ENCODE data around the gene GAP43.
"Not testable (repeated sequence)": the region's sequence is repeated elsewhere in the genome, so short reads cannot be mapped to it uniquely, and the experiment has no call there.

Gene GAP43

DNA sequence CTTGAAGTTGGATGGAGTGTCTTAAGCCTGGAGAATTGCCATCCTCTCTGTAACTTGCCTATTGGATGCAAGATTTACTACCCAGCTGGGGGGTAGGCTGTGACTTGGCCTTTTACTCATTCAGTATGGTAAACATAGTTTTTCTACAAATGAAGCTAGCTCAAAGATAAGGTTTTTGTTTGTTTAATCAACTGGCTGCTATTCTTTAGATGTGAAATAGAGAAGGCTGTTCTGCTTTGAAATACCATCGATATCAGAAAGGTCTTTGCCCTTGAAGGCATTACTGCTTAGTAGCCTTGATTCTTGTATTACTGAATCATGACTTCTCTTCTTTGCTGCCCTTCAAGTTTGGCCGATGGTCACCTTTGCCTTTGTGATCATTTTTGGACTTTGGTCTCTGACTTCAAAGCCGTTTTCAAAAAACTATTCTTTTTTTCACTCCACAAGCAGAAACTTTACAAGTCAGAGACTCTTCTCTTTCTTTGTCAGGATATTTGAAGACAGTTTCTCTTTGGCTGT lies 83.1 kb downstream of the GAP43 start:
- no peak for TF ChIP-seq TAF1 (IDR thresholded peaks at IDR 0.05; ENCODE audit: borderline replicate concordance, low read depth, low read length)
- no peak for TF ChIP-seq POLR2AphosphoS5 (IDR thresholded peaks at IDR 0.05; ENCODE audit: low read depth, low read length)
- no peak for TF ChIP-seq POLR2A (IDR thresholded peaks at IDR 0.05; ENCODE audit: low read depth, low read length)
- FAIRE-seq (no peak), DNase-seq (ENCODE audit: insufficient read length) (no peak)

GRCh38 chr3:115708540-115708939 lies 85.2 kb downstream of the GAP43 start:
- FAIRE-seq (no peak), DNase-seq (ENCODE audit: insufficient read length) (no peak)
- TF ChIP-seq TAF1 (IDR thresholded peaks at IDR 0.05; ENCODE audit: borderline replicate concordance, low read depth, low read length), result no peak
- no peak for TF ChIP-seq POLR2AphosphoS5 (IDR thresholded peaks at IDR 0.05; ENCODE audit: low read depth, low read length)
- TF ChIP-seq POLR2A (IDR thresholded peaks at IDR 0.05; ENCODE audit: low read depth, low read length), result no peak

- no peak for FAIRE-seq
- TF ChIP-seq POLR2AphosphoS5 (IDR thresholded peaks at IDR 0.05; ENCODE audit: low read depth, low read length), result no peak
- TF ChIP-seq TAF1 (IDR thresholded peaks at IDR 0.05; ENCODE audit: borderline replicate concordance, low read depth, low read length), result no peak
- no peak for TF ChIP-seq POLR2A (IDR thresholded peaks at IDR 0.05; ENCODE audit: low read depth, low read length)
- DNase-seq (ENCODE audit: insufficient read length), result no peak
These were observed 85.8 kb downstream of the GAP43 start for GRCh38 chr3:115709093-115709492.

- no peak for TF ChIP-seq POLR2AphosphoS5 (IDR thresholded peaks at IDR 0.05; ENCODE audit: low read depth, low read length)
- TF ChIP-seq TAF1 (IDR thresholded peaks at IDR 0.05; ENCODE audit: borderline replicate concordance, low read depth, low read length), result no peak
- no peak for TF ChIP-seq POLR2A (IDR thresholded peaks at IDR 0.05; ENCODE audit: low read depth, low read length)
- no peak for FAIRE-seq
- DNase-seq (ENCODE audit: insufficient read length), result no peak
These were observed 86.6 kb downstream of the GAP43 start for GRCh38 chr3:115709931-115710330.

DNA sequence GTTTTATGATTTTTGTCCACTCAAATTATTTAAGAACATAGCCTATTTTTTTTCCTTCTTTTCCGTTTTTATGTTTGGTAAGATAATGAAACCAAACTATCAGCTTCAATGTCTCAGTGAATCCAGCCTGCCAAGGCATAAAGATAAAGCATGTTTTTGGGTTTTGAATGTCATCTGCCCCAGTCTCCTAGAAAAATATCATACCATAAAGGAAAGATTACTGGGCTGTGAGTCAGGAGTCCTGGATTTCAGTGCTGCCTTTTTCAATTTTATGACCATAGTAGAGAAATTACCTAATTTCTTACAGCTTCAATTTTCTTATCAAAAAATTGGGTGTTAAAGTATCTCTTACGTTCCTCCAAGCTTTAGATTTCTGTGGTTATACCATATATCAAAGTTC lies 87.5 kb downstream of the GAP43 start:
- DNase-seq (ENCODE audit: insufficient read length) (no peak), FAIRE-seq (no peak)
- TF ChIP-seq TAF1 (IDR thresholded peaks at IDR 0.05; ENCODE audit: borderline replicate concordance, low read depth, low read length), result no peak
- TF ChIP-seq POLR2AphosphoS5 (IDR thresholded peaks at IDR 0.05; ENCODE audit: low read depth, low read length), result no peak
- no peak for TF ChIP-seq POLR2A (IDR thresholded peaks at IDR 0.05; ENCODE audit: low read depth, low read length)

GRCh38 chr3:115712871-115713270 lies 89.6 kb downstream of the GAP43 start:
- no peak for DNase-seq (ENCODE audit: insufficient read length)
- no peak for FAIRE-seq
- TF ChIP-seq TAF1 (IDR thresholded peaks at IDR 0.05; ENCODE audit: borderline replicate concordance, low read depth, low read length) (no peak), POLR2AphosphoS5 (IDR thresholded peaks at IDR 0.05; ENCODE audit: low read depth, low read length) (no peak), POLR2A (IDR thresholded peaks at IDR 0.05; ENCODE audit: low read depth, low read length) (no peak)

DNA sequence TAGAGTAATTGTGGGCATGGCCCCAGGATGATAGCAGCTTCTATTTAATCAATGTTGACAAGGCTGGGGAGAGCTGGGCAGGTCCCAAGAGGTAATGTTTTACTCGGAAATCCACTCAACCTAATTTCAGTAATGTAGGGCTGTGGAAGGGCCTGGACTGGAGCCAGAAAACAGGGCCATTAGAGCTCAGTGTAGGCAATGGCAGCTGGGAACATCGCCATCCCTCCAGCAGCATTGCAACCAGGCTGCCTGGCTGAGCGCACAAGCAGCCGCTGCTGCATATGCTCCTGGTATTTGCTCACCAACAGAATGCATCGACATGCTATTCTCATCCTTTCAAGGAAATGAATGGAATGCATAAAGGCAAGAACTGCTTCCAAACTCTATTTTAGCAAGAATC lies 90.0 kb downstream of the GAP43 start:
- DNase-seq (ENCODE audit: insufficient read length) (no peak), FAIRE-seq (no peak)
- TF ChIP-seq POLR2AphosphoS5 (IDR thresholded peaks at IDR 0.05; ENCODE audit: low read depth, low read length) (no peak), POLR2A (IDR thresholded peaks at IDR 0.05; ENCODE audit: low read depth, low read length) (no peak), TAF1 (IDR thresholded peaks at IDR 0.05; ENCODE audit: borderline replicate concordance, low read depth, low read length) (no peak)

- TF ChIP-seq TAF1 (IDR thresholded peaks at IDR 0.05; ENCODE audit: borderline replicate concordance, low read depth, low read length) (no peak), POLR2A (IDR thresholded peaks at IDR 0.05; ENCODE audit: low read depth, low read length) (no peak), POLR2AphosphoS5 (IDR thresholded peaks at IDR 0.05; ENCODE audit: low read depth, low read length) (no peak)
- FAIRE-seq (no peak), DNase-seq (ENCODE audit: insufficient read length) (no peak)
These were observed 92.0 kb downstream of the GAP43 start for GRCh38 chr3:115715241-115715745.

DNA sequence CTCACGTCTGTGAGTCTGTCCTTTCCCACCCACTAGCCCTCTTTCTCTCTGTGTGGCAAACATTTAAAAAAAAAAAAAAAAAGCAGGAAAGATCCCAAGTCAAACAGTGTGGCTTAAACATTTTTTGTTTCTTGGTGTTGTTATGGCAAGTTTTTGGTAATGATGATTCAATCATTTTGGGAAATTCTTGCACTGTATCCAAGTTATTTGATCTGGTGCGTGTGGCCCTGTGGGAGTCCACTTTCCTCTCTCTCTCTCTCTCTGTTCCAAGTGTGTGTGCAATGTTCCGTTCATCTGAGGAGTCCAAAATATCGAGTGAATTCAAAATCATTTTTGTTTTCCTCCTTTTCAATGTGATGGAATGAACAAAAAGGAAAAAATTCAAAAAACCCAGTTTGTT lies 97.7 kb downstream of the GAP43 start:
- FAIRE-seq (no peak), DNase-seq (ENCODE audit: insufficient read length) (no peak)
- TF ChIP-seq TAF1 (IDR thresholded peaks at IDR 0.05; ENCODE audit: borderline replicate concordance, low read depth, low read length) (no peak), POLR2A (IDR thresholded peaks at IDR 0.05; ENCODE audit: low read depth, low read length) (no peak), POLR2AphosphoS5 (IDR thresholded peaks at IDR 0.05; ENCODE audit: low read depth, low read length) (no peak)

GRCh38 chr3:115725800-115726199 lies 102.5 kb downstream of the GAP43 start:
- no peak for TF ChIP-seq TAF1 (IDR thresholded peaks at IDR 0.05; ENCODE audit: borderline replicate concordance, low read depth, low read length)
- TF ChIP-seq POLR2A (IDR thresholded peaks at IDR 0.05; ENCODE audit: low read depth, low read length), result no peak
- TF ChIP-seq POLR2AphosphoS5 (IDR thresholded peaks at IDR 0.05; ENCODE audit: low read depth, low read length), result no peak
- FAIRE-seq (no peak), DNase-seq (ENCODE audit: insufficient read length) (no peak)

DNA sequence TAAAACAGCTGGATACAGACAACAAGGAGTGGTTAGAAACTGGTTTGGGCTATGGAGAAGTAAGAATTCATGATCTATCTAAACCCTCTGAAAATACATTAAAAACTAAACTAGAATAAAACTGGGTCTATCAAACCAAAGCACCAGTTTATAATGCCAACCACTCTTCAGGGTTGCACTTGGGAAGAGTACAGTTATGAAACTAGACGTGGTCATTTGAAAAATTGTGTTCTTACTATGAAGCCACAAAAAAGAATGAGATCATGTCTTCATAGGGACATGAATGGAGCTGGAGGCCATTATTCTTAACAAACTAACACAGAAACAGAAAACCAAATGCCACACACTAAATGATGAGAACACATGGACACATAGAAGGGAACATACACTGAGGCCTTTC lies 103.8 kb downstream of the GAP43 start:
- FAIRE-seq (no peak), DNase-seq (ENCODE audit: insufficient read length) (no peak)
- TF ChIP-seq POLR2A (IDR thresholded peaks at IDR 0.05; ENCODE audit: low read depth, low read length) (no peak), TAF1 (IDR thresholded peaks at IDR 0.05; ENCODE audit: borderline replicate concordance, low read depth, low read length) (no peak), POLR2AphosphoS5 (IDR thresholded peaks at IDR 0.05; ENCODE audit: low read depth, low read length) (no peak)

- no peak for DNase-seq (ENCODE audit: insufficient read length)
- no peak for FAIRE-seq
- TF ChIP-seq POLR2A (IDR thresholded peaks at IDR 0.05; ENCODE audit: low read depth, low read length) (no peak), TAF1 (IDR thresholded peaks at IDR 0.05; ENCODE audit: borderline replicate concordance, low read depth, low read length) (no peak), POLR2AphosphoS5 (IDR thresholded peaks at IDR 0.05; ENCODE audit: low read depth, low read length) (no peak)
These were observed 104.7 kb downstream of the GAP43 start for GRCh38 chr3:115728013-115728412.

DNA sequence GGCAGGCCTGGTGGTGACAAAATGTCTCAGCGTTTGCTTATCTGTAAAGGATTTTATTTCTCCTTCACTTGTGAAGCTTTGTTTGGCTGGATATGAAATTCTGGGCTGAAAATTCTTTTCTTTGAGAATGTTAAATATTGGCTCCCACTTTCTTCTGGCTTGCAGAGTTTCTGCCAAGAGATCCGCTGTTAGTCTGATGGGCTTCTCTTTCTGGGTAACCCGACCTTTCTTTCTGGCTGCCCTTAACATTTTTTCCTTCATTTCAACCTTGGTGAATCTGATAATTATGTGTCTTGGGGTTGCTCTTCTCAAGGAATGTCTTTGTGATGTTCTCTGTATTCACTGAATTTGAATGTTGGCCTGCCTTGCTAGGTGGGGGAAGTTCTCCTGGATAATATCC lies 113.0 kb downstream of the GAP43 start:
- not testable (repeated sequence) for FAIRE-seq; DNase-seq (ENCODE audit: insufficient read length)

Data from GM12892 (cell line).